A549 (cell line): Measurements from ENCODE around the gene NUP50.

Experiments used
- BHLHE40 ChIP-seq: IDR thresholded peaks from 2 replicates; pipeline ENCODE4 v1.6.1; 2012; ENCODE audit warnings: low read depth, low read length, inconsistent platforms
- CEBPB ChIP-seq, 2 experiments: fragments of >200 bp in 1 of 2; sonication (Bioruptor Twin) in 1 of 2; formaldehyde crosslinking in 1 of 2; IDR thresholded peaks; 2 replicates each; pipeline ENCODE4 v1.6.1; 2012 to 2016
- CHD4 ChIP-seq: fragments of 200-600 bp; sonication (generic); IDR thresholded peaks from 2 replicates; pipeline ENCODE4 v1.6.1; 2016; ENCODE audit warnings: antibody characterized with exemption, mild to moderate bottlenecking, borderline replicate concordance
- CTCF ChIP-seq: fragments of >200 bp; sonication (Bioruptor Twin); formaldehyde crosslinking; IDR thresholded peaks from 3 replicates; pipeline ENCODE4 v1.5.1; 2016
- JUNB ChIP-seq: fragments of >200 bp; sonication (Bioruptor Twin); formaldehyde crosslinking; IDR thresholded peaks from 2 replicates; pipeline ENCODE4 v1.6.1; 2016
- MAX ChIP-seq: IDR thresholded peaks from 2 replicates; pipeline ENCODE4 v1.6.1; 2012
- MYC ChIP-seq: IDR thresholded peaks from 2 replicates; pipeline ENCODE4 v1.6.1; 2012; ENCODE audit warnings: mild to moderate bottlenecking, inconsistent platforms, low read length, improper control_type of control experiment, borderline replicate concordance
- NFE2L2 ChIP-seq: fragments of 150-350 bp; conservative IDR thresholded peaks from 2 replicates; pipeline ENCODE4 v1.6.1; 2014; ENCODE audit warnings: low read length
- NR3C1 ChIP-seq: fragments of >200 bp; sonication (Bioruptor Twin); formaldehyde crosslinking; IDR thresholded peaks from 3 replicates; pipeline ENCODE4 v1.6.1; 2017
- POLR2A ChIP-seq: IDR thresholded peaks from 2 replicates; pipeline ENCODE4 v1.6.1; 2012; ENCODE audit warnings: mild to moderate bottlenecking, low read length
- REST ChIP-seq: fragments of 200-600 bp; sonication (generic); IDR thresholded peaks from 2 replicates; pipeline ENCODE4 v1.6.1; 2016; ENCODE audit warnings: antibody characterized with exemption, mild to moderate bottlenecking, moderate library complexity
- RNF2 ChIP-seq: fragments of 200-600 bp; sonication (generic); IDR thresholded peaks from 2 replicates; pipeline ENCODE4 v1.6.1; 2016; ENCODE audit warnings: low read depth, mild to moderate bottlenecking, antibody characterized with exemption, moderate library complexity, borderline replicate concordance
- TP53 ChIP-seq: fragments of 250-450 bp; sonication (Bioruptor Pico); IDR thresholded peaks from 2 replicates; pipeline ENCODE4 v1.5.0; 2021; ENCODE audit warnings: mild to moderate bottlenecking, moderate library complexity
- USF2 ChIP-seq: fragments of 450-650 bp; IDR thresholded peaks from 2 replicates; pipeline ENCODE4 v1.6.1; 2014; ENCODE audit warnings: antibody characterized with exemption

- TF ChIP-seq CTCF: no peak
- TF ChIP-seq TP53: no peak
- TF ChIP-seq POLR2A: no peak
- TF ChIP-seq REST: no peak
- TF ChIP-seq CHD4: no peak
- no peak for TF ChIP-seq MAX
- no peak for TF ChIP-seq RNF2
- no peak for TF ChIP-seq BHLHE40
- TF ChIP-seq NR3C1: no peak
- no peak for TF ChIP-seq JUNB
- TF ChIP-seq USF2: no peak
- no peak for TF ChIP-seq NFE2L2
- TF ChIP-seq CEBPB (IDR thresholded peaks at IDR 0.05): no peak
- no peak for TF ChIP-seq MYC
These were observed 754 bp downstream of the NUP50 start for GRCh38 chr22:45164270-45165088.
